LNCaP clone FGC (cell line): ENCODE results near the gene PANK4.

ENCODE experiments used
- DNase-seq: peaks from one replicate; pipeline ENCODE4 v3.0.0-alpha.2; 2011; ENCODE audit warnings: low read depth
- H3K4me3 ChIP-seq: 2 replicates; pipeline ENCODE4 v1.5.1; 2011; ENCODE audit warnings: mild to moderate bottlenecking, low read depth, low read length, control low read depth
- TF ChIP-seq, protein P1 (sequence below): IDR thresholded peaks from 2 replicates; pipeline ENCODE4 v1.5.1; 2012; ENCODE audit warnings: mild to moderate bottlenecking; ENCODE audit not compliant: control insufficient read depth, insufficient read depth; ENCODE audit errors: extremely low read depth

PANK4 gene

DNA sequence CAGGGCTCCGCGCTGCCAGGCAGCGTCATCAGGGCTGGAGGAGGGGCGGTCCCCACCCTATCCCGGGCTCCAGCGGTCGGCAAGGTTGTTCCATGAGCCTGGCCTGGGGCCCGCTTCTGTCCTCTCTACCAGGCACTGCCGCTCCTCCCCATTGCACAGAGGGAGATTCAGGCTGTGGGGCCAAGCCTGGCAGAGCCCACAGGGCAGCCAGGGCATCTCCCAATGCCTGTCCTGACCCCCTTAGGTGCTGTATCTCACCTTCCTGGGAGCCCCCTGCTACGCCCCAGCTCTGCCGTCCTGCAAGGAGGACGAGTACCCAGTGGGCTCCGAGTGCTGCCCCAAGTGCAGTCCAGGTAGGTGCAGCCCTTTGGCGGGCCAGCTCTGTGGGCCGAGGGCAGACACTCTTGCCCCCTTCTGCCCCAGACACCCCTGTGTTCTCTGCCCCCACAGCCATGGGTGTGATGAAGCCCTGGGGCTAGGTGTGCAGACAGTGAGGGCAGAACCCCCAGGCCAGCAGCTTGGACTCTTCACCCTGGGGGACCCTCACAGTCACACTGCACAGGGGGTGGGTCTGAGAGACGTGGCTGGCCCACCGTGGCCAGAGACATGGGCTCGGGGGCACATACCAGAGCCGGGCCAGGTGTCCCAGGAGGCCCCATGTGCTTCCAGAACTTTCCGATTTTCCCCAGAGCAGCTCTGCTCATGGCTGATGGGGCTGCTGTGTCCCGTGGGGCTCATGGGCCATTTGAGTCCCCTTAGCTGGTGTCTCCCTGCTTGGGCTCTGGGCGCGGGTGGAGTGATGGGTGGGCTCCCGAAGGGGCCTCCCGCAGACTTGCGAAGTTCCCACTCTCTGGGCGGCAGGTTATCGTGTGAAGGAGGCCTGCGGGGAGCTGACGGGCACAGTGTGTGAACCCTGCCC lies 31.3 kb upstream of the PANK4 start:
- TF ChIP-seq, protein P1, sequence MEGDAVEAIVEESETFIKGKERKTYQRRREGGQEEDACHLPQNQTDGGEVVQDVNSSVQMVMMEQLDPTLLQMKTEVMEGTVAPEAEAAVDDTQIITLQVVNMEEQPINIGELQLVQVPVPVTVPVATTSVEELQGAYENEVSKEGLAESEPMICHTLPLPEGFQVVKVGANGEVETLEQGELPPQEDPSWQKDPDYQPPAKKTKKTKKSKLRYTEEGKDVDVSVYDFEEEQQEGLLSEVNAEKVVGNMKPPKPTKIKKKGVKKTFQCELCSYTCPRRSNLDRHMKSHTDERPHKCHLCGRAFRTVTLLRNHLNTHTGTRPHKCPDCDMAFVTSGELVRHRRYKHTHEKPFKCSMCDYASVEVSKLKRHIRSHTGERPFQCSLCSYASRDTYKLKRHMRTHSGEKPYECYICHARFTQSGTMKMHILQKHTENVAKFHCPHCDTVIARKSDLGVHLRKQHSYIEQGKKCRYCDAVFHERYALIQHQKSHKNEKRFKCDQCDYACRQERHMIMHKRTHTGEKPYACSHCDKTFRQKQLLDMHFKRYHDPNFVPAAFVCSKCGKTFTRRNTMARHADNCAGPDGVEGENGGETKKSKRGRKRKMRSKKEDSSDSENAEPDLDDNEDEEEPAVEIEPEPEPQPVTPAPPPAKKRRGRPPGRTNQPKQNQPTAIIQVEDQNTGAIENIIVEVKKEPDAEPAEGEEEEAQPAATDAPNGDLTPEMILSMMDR: no peak
- no peak for DNase-seq
- H3K4me3 ChIP-seq: no peak overlapping the region

DNA sequence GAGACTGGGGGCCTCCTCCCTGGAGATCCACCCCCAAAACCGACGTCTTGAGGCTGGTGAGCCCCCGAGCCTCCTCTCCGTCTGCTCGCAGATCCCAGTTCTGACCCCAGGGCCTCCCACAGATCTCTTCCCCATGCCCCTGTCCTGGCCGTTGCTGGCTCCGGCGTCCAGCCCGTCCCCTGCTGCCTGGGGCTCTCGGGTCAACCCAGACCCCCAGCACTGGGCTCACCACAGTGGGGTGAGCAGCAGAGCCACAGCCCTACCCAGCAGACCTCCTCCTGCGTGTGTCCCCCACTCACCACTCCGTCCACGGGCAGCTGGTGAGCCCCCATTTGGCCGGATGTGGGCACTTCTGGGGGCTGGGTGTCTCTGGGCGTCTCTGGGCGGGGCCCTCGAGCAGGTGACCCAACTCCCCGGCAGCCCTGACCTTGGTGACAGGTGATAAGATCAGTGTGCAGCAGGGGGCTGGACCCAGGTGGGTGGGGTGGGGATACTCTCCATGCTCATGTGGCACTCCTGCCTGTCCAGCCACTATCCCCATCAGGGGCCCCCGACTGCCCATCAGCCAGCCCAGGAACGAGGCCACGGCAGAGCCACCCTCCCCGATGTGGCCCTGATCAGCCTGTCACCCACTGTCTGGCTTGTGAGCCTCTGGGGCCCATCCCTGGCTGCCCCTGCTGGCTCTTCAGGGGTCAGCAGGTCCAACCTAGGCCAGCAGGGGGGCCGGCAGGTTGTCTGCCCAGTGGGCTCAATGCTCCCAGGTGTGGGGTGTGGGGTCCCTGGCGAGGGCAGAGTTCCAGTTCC lies 30.5 kb upstream of the PANK4 start:
- TF ChIP-seq, protein P1: no peak
- DNase-seq: no peak
- H3K4me3 ChIP-seq: peak overlapping the region; percentile 42

DNA sequence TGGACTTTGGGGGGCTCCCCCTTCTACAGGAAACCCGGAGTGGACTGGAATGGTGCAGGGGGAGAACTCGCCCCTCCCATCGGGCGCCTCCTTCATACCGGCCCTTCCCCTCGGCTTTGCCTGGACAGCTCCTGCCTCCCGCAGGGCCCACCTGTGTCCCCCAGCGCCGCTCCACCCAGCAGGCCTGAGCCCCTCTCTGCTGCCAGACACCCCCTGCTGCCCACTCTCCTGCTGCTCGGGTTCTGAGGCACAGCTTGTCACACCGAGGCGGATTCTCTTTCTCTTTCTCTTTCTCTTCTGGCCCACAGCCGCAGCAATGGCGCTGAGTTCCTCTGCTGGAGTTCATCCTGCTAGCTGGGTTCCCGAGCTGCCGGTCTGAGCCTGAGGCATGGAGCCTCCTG lies 29.9 kb upstream of the PANK4 start, which contains the start of gene TNFRSF14:
TSS of gene TNFRSF14 (plus strand) at position 95 of the 401 bp plus-strand sequence. CDS start at position 389, 294 bp downstream.
- no peak for DNase-seq
- TF ChIP-seq, protein P1: no peak
- peak within 1 kb of the TSS; percentile 42 for H3K4me3 ChIP-seq

DNA sequence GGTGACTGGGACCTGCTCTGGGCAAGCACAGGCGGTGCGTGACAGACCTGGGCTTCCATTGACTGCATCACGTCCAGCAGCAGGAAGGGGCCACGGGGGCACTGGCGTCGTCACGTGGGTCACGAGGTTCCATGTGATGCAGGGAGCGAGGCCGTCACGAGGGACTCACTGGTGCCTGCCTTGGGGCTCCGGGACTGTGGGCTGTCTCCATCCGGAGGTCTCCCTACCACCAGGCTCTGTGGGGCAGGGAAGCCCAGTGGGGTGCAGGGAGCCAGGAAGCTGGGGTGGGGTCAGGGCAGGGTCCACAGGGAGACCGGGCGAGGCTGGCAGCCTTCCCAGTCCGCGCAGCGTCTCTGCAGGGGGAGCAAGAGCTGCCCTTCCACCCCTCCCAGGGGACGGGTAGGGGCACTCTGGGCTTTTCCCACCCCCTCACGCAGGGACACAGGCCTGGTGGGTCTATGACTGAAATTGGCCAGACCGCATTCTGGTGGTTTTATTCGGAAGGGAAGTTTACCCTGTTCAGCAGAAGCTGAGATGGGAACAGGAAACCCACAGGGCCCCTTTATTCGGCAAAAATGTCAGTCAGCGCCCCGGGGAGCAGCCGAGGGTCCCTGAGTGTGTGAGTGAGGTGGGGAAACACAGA lies 29.4 kb upstream of the PANK4 start:
- H3K4me3 ChIP-seq: peak overlapping the region; percentile 42

DNA sequence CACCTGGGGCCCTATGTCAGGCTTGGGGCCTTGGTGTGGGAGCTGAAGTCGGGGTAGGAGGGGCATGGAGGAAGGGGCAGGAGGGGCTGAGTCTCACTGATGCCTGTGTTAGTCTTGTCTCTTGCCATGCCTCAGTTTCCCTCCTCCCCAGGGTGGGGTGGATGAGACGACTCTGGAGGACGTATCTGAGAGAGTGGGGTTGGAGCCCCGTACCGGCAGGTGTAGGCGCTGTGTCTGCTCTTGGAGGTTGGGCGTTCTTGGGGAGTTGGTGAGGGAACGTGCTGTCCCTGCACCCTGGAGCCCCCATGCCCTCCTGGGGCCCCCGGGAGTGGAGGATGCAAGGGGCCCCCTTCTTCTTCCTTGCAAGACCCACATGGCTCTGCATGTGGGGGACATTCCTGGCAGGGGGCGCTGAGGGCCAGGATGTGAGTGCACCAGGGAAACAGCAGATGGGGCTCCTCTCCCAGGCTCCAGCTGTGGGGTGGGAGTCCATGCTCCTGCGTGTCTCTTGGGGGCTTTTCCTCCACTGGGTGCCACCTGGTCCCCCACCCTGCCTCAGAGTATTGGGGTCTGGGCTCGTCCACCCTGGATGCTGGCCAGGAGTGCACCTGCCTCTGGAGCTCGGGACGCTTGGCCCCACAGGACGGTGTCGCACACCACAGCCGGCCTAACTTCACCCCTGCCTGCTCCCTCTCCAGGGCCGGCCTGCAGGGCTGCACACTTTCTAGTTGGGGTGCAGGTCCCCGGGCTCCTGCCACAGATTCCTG lies 28.4 kb upstream of the PANK4 start:
- DNase-seq: no peak
- TF ChIP-seq, protein P1: 0 out of 2 replicates have a peak, but pooled peaks have one; percentile 16
- H3K4me3 ChIP-seq: no peak overlapping the region

More for the DNA sequence above, 29.4 kb upstream of the PANK4 start:
- no peak for DNase-seq
- TF ChIP-seq, protein P1: no peak
